ENCODE results near the gene DCLK2. TPM values are rescaled to one million over a fixed set of nuclear protein-coding genes. Genes with fewer than 3 reads are reported as not detected.

DCLK2 gene
- total RNA-seq, 2 donors from 2014 or later = 7.7 to 9.9 TPM

DNA sequence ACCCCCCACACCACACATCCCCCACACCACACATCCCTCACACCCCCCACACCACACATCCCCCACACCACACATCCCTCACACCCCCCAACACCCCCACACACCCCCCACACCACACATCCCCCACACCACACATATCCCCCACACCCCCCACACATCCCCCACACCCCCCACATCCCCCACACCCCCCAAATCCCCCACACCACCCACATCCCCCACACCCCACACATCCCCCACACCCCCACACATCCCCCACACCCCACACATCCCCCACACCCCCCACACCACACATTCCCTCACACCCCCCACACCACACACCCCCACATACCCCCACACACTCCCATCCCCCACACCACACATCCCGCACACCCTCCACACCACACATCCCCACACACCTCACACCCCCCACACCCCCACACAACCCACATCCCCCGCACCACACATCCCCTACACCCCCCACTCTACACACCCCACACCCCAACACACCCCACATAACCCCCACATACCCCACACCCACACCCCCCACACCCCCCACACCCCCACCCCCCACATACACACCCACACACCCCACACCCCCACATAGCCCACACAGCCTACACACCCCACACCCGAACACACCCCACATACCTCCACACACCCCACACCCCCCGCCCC lies 172.9 kb downstream of the DCLK2 start:
- no peak for ATAC-seq

GRCh38 chr4:150251752-150252190 lies 173.5 kb downstream of the DCLK2 start:
- DNase-seq (no peak), ATAC-seq (no peak)
- intact Hi-C loops (cut with DNase I) = no loop called here

More for the DNA sequence above, 172.9 kb downstream of the DCLK2 start:
- no peak for DNase-seq
- intact Hi-C loops (cut with DNase I) = no loop called here

- intact Hi-C loops (cut with DNase I) = no loop called here
- ATAC-seq = no peak
- DNase-seq = no peak
These were observed 174.1 kb downstream of the DCLK2 start for GRCh38 chr4:150252306-150252705.

GRCh38 chr4:150252741-150253140 lies 174.5 kb downstream of the DCLK2 start:
- intact Hi-C loops (cut with DNase I) = no loop called here
- no peak for DNase-seq
- no peak for ATAC-seq

DNA sequence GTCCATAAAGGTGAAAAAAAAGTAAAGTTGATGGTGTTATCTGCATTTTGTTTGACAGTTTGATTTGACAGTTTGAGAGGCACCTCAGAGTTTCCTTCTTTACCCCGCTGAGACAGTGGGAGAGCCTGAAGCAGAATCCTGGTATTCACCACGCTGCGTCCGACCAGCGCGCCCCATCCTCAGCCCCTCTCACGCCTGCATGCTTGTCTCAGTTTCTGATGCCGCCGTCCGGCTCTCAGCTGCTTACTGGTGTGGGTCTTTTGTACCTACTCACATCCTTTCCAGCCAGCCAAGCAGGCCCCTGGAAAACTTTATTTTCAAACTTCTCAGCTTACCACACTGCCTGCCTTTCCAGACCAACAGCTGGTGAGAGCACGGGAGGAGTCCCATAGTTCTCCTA lies 175.2 kb downstream of the DCLK2 start:
- DNase-seq (no peak), ATAC-seq (no peak)
- intact Hi-C loops (cut with DNase I) = no loop called here

GRCh38 chr4:150253965-150254630 lies 175.9 kb downstream of the DCLK2 start:
- DNase-seq (no peak), ATAC-seq (no peak)
- intact Hi-C loops (cut with DNase I) = no loop called here

DNA sequence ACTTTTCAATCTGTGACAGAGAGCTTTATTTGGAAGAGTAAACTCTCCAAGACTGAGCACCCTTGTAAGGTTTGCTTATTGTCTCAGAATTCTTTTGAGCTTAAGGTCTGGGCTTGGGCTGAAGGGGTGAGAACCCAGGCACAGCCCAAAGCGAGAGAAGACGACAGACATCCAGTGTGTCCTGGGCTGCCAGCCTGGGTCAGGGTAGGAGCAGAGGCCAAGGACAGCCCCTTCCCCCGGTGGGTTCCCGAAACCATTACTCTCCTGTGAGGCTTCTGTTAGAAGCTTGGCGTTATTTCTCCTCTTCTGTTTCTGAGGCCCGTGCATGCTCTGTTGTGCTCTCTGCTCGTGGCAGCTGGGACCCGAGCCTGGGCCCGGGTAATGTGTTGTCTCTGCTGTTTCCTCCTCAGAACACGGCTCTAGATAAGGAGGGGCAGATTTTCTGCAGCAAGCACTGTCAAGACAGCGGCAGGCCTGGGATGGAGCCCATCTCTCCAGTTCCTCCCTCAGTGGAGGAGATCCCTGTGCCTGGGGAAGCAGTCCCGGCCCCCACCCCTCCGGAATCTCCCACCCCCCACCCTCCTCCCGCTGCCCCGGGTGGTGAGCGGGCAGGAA lies 177.5 kb downstream of the DCLK2 start:
- intact Hi-C loops (cut with DNase I) = no loop called here
- ATAC-seq = peak; percentile 33 to 58
- DNase-seq = no peak

DNA sequence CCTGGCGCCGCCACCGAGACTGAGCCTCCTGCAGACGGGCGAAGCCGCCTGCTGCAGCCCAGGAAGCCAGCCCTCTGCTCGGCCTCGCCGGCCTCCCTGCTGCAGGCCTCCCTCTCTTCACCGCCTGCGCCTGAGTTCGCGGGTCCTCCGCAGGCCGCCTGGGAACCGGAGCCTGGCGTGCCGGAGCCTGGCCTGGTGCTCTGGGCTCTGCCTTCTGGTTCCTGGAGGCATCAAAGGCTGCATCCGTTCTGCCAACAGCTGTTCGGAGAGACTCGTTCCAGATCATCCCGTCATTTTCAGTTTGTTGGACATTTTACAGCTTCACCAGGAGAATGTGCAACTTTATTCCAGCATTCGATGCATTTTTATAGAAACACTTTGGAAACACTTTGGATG lies 178.0 kb downstream of the DCLK2 start:
- ATAC-seq (peak; percentile 53 to 66), DNase-seq (peak; percentile 40)
- intact Hi-C loops (cut with DNase I) = no loop called here

- intact Hi-C loops (cut with DNase I) = no loop called here
- ATAC-seq (no peak), DNase-seq (no peak)
These were observed 178.8 kb downstream of the DCLK2 start for GRCh38 chr4:150256841-150257730.

- DNase-seq (no peak), ATAC-seq (no peak)
- intact Hi-C loops (cut with DNase I) = no loop called here
These were observed 180.3 kb downstream of the DCLK2 start for GRCh38 chr4:150258569-150258968.

GRCh38 chr4:150259861-150260567 lies 181.8 kb downstream of the DCLK2 start:
- intact Hi-C loops (cut with DNase I) = no loop called here
- peak in 1 of 2 donors; percentile 46 for ATAC-seq
- DNase-seq = no peak

DNA sequence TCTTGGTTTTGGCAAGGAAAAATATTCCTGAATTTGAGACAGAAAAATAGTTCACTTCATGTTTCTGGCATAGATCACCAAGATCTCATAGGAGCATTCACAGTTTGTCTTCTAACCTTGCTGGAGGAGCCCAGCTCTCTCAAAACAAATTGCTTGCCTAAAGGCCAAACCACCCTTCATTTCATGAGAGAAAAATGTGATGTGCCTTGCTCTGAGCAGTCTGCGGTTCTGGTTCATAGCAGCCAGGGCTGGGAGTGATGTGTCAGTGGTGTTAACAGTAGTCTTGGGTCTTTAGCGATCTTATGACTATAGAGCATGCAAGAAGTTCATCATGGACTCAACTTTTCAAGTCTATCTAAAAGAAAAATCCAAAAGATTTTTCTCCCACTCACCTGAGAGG lies 183.3 kb downstream of the DCLK2 start:
- intact Hi-C loops (cut with DNase I) = no loop called here
- no peak for ATAC-seq

DNA sequence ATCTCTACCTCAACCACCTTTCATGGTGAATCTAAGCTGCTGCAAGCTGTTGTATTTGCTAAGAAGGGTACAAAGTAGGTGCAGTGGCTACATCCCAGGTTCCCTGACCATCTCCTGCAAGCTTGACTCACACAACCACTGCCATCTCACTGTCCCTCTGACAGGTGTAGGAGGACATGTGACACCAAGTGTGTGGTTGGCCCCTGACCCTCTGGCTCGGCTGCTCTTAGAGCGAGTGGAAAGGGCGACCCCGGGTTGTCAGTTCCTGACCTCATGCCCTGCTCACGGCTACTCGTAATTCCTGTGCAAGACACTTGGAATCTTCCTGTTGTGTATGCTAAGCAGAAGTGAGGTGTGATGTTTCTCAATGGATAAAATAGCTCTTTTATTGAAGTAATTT lies 184.4 kb downstream of the DCLK2 start:
- ATAC-seq (no peak), DNase-seq (no peak)
- intact Hi-C loops (cut with DNase I) = no loop called here

More for the DNA sequence above, 183.3 kb downstream of the DCLK2 start:
- DNase-seq = no peak

GRCh38 chr4:150264595-150265161 lies 186.4 kb downstream of the DCLK2 start:
- no peak for ATAC-seq
- DNase-seq = no peak
- intact Hi-C loops (cut with DNase I) = no loop called here

GRCh38 chr4:150265806-150266205 lies 187.6 kb downstream of the DCLK2 start:
- intact Hi-C loops (cut with DNase I) = no loop called here
- ATAC-seq (no peak), DNase-seq (no peak)

DNA sequence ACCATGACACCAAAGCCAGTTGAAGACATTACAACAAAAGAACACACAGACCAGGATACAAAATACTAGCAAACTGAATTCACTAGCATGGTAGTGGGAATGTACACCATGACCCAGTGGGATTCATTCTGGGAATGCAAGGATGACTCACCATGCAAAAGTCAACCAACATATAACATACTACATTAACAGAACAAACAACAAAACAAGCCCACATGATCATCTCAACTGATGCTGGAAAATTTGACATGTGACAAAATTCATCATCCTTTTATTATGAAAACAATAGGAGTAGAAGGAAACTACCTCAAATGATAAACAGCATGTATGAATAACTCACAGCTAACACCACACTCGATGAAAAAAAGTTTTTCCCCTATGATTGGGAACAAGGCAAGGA lies 190.2 kb downstream of the DCLK2 start:
- no peak for DNase-seq
- intact Hi-C loops (cut with DNase I) = no loop called here
- no peak for ATAC-seq

- intact Hi-C loops (cut with DNase I) = no loop called here
- DNase-seq (no peak), ATAC-seq (no peak)
These were observed 200.0 kb downstream of the DCLK2 start for GRCh38 chr4:150278206-150278605.

- DNase-seq = no peak
- peak in 1 of 2 donors; percentile 90 for ATAC-seq
- intact Hi-C loops (cut with DNase I) = no loop called here
These were observed 202.0 kb downstream of the DCLK2 start for GRCh38 chr4:150280081-150280895.
